NB4 (cell line): ENCODE data around the gene CD27.

Experiments
- CTCF ChIP-seq: IDR thresholded peaks from one replicate; pipeline ENCODE4 v1.5.1; 2012; ENCODE audit warnings: low read depth, low read length
- POLR2A ChIP-seq: IDR thresholded peaks from 2 replicates; pipeline ENCODE4 v1.6.1; 2011; ENCODE audit warnings: mild to moderate bottlenecking; ENCODE audit not compliant: insufficient read length; ENCODE audit errors: extremely low read depth
- TF ChIP-seq, protein P1 (sequence below): IDR thresholded peaks from 2 replicates; pipeline ENCODE4 v1.6.1; 2011; ENCODE audit warnings: low read depth, low read length

DNA sequence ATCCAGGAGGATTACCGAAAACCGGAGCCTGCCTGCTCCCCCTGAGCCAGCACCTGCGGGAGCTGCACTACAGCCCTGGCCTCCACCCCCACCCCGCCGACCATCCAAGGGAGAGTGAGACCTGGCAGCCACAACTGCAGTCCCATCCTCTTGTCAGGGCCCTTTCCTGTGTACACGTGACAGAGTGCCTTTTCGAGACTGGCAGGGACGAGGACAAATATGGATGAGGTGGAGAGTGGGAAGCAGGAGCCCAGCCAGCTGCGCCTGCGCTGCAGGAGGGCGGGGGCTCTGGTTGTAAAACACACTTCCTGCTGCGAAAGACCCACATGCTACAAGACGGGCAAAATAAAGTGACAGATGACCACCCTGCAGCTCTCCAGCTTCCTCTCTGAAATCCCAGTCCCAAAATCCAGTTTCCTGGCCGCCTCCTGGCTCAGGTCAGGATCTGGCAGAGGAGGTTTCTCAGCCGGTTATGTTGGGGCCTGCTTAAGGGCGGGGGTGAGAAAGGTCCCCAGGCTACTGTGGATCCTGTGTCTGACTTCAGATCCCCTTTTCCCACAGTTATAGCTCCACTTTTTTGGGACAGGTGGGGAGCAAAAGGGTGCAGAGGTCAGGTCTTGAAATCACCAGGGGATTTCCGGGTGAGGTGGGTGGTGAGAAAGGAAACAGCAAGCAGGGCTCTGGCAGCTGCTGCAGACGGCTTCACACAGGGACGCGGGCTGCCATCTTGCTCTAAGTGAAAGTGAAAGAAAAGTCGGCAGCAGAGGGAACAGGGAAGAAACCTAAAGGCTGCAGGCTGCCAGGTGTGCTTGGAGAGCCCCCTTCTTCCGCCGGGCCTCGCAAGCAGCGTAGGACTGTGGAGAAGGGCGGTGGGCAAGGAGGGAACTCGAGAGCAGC lies 6.8 kb downstream of the CD27 start, which contains the start of gene TAPBPL:
- TF ChIP-seq POLR2A: peak; percentile 67
- TF ChIP-seq, protein P1, sequence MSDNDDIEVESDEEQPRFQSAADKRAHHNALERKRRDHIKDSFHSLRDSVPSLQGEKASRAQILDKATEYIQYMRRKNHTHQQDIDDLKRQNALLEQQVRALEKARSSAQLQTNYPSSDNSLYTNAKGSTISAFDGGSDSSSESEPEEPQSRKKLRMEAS: peak; percentile 84
- no peak for TF ChIP-seq CTCF
